Endothelial cell (in vitro differentiated cells): ENCODE results near the gene DIRAS2. TPM values are rescaled to one million over a fixed set of nuclear protein-coding genes. Genes with fewer than 3 reads are reported as not detected.

Experiments
- DNase-seq: peaks from one replicate; pipeline ENCODE4 v3.0.0; 2021; ENCODE audit warnings: low spot score
- H3K27ac Mint-ChIP-seq: one replicate; pipeline ENCODE4 v1.8.0; 2021; ENCODE audit warnings: mixed read lengths, inconsistent platforms; ENCODE audit not compliant: unreplicated experiment
- H3K27me3 Mint-ChIP-seq: one replicate; pipeline ENCODE4 v1.8.0; 2021; ENCODE audit warnings: mild to moderate bottlenecking, moderate library complexity, mixed read lengths, inconsistent platforms; ENCODE audit not compliant: unreplicated experiment
- H3K36me3 Mint-ChIP-seq: one replicate; pipeline ENCODE4 v1.8.0; 2021; ENCODE audit warnings: mild to moderate bottlenecking, low read depth, mixed read lengths, inconsistent platforms; ENCODE audit not compliant: unreplicated experiment
- H3K4me1 Mint-ChIP-seq: one replicate; pipeline ENCODE4 v1.8.0; 2021; ENCODE audit warnings: mild to moderate bottlenecking, mixed read lengths, inconsistent platforms; ENCODE audit not compliant: unreplicated experiment
- H3K4me3 Mint-ChIP-seq: one replicate; pipeline ENCODE4 v1.8.0; 2021; ENCODE audit warnings: mild to moderate bottlenecking, mixed read lengths, inconsistent platforms; ENCODE audit not compliant: unreplicated experiment
- H3K9me3 Mint-ChIP-seq: one replicate; pipeline ENCODE4 v1.8.0; 2021; ENCODE audit warnings: mixed read lengths, inconsistent platforms; ENCODE audit not compliant: unreplicated experiment
- total RNA-seq: library from RNA; stranded (reverse); fragmentation: NEBNext Ultra II Directional; extraction: Animal tissue kit (Norgen Biotek cat#: 25700); gene quantifications from one replicate; pipeline ENCODE4 v1.2.1, GENCODE V29; 2021; ENCODE audit not compliant: unreplicated experiment
- TF ChIP-seq, protein P1 (sequence below): fragments of 200-600 bp; sonication (generic); IDR thresholded peaks from one replicate; pipeline ENCODE4 v1.5.0; 2021; ENCODE audit warnings: antibody characterized with exemption; ENCODE audit not compliant: unreplicated experiment

The DIRAS2 gene
- total RNA-seq, 1 donor from 2014 or later = not detected

DNA sequence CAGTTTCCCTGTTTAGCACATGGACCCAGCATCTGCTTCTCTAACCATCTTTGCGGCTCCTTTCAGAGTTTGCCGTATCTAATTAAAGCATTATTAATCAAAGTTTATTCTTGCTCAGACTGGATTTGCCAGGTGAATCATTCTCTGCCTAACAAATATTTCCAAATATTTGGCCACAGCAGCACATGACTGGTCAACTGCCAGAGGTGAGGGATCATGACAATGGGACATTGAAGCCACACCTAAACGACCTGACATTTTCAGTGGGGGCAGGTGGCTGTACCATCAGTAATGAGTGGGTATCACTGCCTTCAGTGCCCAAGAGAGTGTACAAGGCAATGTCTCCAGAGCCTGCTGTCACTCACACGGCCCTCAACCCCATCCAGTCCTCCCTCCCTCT is 80.4 kb downstream of the DIRAS2 start:
- H3K9me3 Mint-ChIP-seq = no peaks in the 10 kb centered on the region
- H3K27ac Mint-ChIP-seq = no peak overlapping the region
- TF ChIP-seq, protein P1, sequence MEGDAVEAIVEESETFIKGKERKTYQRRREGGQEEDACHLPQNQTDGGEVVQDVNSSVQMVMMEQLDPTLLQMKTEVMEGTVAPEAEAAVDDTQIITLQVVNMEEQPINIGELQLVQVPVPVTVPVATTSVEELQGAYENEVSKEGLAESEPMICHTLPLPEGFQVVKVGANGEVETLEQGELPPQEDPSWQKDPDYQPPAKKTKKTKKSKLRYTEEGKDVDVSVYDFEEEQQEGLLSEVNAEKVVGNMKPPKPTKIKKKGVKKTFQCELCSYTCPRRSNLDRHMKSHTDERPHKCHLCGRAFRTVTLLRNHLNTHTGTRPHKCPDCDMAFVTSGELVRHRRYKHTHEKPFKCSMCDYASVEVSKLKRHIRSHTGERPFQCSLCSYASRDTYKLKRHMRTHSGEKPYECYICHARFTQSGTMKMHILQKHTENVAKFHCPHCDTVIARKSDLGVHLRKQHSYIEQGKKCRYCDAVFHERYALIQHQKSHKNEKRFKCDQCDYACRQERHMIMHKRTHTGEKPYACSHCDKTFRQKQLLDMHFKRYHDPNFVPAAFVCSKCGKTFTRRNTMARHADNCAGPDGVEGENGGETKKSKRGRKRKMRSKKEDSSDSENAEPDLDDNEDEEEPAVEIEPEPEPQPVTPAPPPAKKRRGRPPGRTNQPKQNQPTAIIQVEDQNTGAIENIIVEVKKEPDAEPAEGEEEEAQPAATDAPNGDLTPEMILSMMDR = no peak
- H3K4me1 Mint-ChIP-seq = peaks cover 6% of the 10 kb centered on the region
- H3K27me3 Mint-ChIP-seq = no peaks in the 10 kb centered on the region
- H3K36me3 Mint-ChIP-seq = no peaks in the 10 kb centered on the region
- no peak overlapping the region for H3K4me3 Mint-ChIP-seq
- DNase-seq = no peak

Other genes with a start within 250 kb of the DIRAS2 start
- gene SYK, start 159.0 kb upstream of the DIRAS2 start, total RNA-seq = 0.36 TPM